Right hindlimb (tissue), 1 donor: ENCODE results near the gene DOCK9.

Experiments
- DNase-seq: peaks from one replicate; pipeline ENCODE4 v3.0.0-alpha.2; 2018

The DOCK9 gene

DNA sequence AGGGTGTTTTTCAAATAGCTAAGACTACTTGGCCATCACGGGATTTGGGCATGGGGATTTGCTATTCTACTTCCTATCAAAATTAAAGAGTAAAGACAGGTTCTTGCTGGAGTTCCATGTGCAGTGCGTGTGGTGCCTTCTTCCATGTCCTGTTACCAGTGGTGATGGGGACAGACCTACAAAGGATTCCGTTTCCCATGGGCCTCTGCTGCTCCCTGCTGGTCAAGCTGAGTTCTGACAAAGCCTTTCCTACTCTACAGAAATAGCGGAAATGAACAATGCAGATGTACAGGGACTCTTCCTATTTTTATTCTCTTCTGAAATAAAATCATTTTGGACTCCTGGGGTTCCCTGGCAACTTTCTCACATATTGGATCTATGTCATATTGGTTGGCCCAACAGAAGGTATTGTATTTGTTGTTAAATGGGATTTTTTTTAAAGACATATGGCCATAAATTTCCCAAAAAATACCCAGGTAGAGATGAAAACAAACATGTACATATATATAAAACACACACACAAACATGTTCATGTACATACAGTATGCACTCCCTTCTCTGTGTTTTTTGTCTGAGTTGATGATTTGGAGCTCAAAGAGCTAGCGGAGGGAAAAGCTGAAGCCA lies 134.9 kb downstream of the DOCK9 start:
- peak; percentile 87 for DNase-seq

DNA sequence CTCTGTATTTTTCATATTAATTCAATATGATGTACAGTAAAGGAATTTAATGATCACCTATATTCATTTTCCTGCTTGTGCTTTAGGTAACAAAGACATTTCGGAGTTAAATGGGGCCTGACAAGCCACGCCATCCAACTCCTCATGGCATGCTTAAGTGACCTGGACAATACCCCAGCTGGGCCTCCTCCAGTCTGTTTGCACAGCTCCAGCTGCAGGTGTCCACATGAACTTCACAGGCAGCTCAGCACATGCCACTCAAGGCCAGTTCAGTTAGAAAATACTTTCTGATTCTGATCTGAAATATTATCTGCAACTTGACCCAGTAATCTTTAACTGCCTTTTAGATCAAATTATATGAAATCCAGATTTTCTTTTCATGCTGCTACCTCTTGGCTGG lies 135.8 kb downstream of the DOCK9 start:
- no peak for DNase-seq

- DNase-seq: peak; percentile 71
Measured at GRCh38 chr13:98839856-98840769, 137.8 kb downstream of the DOCK9 start.

- no peak for DNase-seq
Measured at GRCh38 chr13:98838776-98839175, 139.1 kb downstream of the DOCK9 start.

- DNase-seq: no peak
Measured at GRCh38 chr13:98837896-98838295, 140.0 kb downstream of the DOCK9 start.

- DNase-seq: no peak
Measured at GRCh38 chr13:98835156-98835555, 142.7 kb downstream of the DOCK9 start.

- DNase-seq: no peak
Measured at GRCh38 chr13:98834254-98834960, 143.5 kb downstream of the DOCK9 start.

- DNase-seq: no peak
Measured at GRCh38 chr13:98831236-98831635, 146.6 kb downstream of the DOCK9 start.

DNA sequence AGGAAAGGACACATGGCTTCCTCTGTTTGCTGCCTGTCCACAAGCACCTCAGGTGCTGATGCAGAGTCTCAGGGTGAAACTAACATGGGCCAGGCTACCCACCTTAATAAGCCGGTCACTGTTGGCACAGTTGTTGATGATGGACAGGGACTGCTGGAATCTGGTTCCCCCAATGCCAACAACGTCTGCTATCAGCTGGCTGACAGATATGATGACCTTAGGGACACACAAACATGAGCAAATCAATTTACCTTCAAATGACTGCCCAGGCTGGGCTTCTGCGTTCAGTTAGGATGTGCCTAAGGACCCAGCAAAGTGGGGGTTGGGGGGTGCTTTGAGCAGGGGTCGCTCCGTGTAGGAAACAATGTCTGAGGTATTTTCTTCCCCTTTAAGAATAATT lies 148.3 kb downstream of the DOCK9 start:
- DNase-seq: no peak

DNA sequence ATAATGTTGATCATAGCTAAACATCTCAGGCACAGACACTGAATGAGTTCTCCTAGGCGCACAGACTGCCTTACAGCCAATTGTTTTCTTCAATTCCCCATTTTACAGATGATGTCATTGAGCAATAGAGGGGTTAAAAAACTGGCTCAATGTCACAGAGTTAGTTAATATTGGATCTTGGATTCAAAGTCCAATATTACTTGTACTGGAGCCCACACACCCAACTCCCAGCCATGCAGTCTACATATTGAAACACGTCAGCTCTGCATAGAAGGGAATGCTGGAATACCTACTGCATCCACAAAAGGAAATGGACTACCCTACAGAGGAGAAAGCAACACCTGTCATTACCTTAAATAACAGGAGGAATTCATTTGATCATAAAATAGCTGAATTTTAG lies 149.2 kb downstream of the DOCK9 start:
- no peak for DNase-seq

DNA sequence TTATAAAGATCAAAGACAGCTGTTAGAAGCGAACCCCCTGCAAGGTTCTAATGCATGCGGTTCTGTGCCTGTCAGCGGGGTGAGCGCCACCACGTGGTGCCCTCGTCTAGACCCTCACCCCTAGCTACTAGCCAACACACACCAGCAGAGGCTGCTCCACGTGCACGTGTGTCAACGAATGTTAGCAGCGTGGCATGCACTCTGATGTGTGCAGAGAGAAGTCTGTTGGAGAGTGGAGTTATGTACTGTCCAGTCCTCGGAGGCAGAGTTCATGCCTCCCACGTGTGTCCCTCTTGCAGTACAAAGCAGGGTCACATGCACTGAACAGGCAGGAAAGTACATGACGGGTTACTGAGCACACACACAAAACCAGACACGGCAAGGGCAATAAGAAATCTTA lies 150.4 kb downstream of the DOCK9 start:
- DNase-seq: no peak

- DNase-seq: no peak
Measured at GRCh38 chr13:98826146-98826545, 151.7 kb downstream of the DOCK9 start.

DNA sequence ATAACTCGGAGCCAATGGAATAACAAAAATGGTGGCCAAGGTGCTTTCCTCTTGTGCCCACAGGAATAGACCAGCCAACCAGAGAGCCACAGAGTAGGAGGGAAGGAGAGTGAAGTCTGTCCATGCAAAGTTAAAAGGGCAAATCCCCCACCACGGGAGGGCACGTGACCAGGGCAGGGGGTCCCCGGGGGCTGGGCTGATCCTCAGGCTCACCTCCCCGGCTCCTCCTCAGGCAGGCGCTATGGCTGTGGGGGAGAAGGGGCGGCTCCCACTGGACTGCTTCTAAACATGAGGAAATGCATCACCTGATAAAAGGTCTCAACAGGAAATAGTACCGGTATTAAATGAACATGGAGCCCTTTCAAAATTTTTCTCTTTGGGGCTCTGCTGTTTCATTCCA lies 152.2 kb downstream of the DOCK9 start:
- no peak for DNase-seq

DNA sequence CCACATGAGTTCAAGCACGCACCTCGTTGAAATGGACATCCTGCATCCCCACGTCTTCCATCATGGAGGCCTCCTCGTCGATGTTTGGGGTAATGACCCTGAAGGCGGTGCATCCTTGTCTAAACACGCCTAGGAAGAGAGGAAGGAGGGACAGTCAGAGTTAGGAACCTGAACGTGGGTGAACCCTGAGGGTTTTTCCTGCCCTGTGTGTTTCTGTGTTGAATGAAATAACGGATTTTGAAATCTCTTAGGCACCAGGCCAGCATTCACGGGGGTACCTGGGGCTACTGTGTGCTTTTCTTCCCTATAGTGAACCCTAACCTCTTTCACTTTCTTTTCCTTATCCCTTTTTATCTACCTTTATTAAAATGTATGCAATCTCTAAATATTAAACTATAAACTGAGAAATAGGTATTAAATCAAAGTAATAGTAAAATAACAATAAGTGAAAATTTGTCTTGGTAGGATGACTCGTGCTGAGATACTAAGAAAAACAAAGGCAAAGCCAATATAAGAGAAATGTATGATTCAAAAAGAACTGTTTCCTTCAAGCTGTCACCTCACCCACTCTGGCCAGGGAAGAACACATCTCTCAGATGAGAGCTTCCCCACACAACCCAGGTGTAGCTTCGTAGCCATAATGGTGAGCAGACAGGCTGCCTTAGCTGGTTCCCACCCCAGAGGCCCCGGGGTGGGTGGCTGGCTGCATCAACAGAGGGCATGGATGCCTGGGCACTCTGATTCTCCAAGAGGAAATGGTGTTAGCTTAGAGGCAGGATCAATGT lies 153.3 kb downstream of the DOCK9 start:
- no peak for DNase-seq

GRCh38 chr13:98823442-98823841 lies 154.4 kb downstream of the DOCK9 start:
- DNase-seq: no peak

DNA sequence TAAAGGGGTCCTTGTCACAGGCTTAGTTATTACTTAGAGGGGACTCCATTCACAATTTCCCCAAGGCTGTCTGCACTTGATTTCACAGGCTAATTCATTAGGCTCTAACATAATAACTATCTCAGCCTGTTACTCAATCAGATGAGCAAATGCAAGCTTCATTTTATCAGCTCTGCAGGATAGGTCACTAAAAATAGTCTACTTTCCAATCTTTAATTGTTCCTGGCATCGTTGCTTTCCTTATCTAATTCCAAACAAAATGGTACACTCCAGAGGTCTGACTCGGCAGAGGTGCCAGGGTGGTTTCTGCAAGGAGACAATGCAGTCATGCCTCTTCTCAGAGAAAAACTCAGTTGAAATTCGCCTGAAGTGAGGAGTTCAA lies 155.6 kb downstream of the DOCK9 start:
- DNase-seq: no peak

DNA sequence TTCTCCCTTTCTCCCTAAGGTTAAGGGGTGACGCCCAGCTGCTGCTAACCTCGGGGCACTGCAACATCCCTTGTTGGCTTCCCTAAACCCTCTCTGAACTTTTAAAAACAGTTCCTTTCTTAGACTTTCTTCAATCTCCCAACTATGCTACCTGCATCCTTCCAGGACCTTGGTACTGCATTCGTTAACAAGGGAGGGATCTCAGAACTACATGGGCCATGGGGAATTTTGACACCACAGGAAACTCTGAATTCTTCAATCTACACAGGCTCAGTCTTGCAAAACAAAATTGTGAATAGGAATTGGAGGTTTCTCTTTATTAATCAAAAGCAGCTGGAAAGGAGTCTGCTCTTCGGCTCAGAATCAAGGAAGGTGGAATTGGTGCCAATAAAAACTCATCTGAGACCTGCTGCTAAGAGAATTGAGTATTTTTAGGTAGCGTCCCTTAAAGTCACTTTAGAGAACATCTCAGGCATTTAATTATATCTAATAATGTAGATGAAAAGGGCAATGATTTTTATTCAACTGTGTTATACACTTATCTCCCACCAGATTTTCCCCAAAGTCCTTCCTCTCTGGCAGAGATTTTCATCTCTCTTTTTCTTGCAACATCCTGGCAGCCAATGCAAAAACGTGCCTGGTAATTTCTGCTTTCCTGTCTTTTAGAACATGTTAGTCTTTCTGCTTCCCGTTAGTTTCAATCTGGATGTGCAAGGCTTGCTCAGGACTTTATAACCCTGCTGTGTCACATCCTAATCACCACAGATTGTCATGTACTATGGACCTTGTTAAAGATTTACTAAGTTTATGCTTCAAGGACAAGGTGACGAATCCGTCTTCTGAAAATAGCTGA lies 156.3 kb downstream of the DOCK9 start:
- DNase-seq: peak; percentile 75

DNA sequence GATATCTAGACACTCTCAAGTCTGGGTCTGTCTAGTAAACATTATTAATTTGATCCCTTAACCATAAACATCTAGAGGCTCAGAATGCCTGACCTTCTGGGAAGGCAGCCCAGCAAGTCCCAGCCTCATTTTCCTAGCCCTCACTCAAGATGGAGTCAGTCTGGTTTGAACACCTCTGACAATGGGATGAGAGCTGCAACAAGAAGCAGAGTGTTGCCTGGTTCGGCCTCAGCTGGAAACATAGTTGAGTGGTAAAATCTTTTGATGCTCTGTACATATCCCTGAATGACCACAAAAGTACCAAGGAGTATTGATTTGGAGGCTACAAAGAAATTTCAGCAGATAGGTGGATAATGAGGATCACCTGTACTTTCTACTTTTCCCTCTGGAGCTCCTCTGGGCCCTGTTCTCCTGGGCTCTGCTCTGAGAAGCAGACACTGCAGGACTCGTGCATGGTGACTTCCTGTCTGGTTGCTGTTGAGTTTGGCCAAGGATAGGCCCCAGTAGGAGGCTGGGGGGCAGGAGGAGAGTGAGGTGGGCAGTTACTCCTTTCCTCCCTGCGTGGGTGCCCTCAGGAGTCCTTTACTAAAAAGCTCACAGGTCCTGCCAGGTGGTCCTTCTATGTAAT lies 157.0 kb downstream of the DOCK9 start:
- no peak for DNase-seq

DNA sequence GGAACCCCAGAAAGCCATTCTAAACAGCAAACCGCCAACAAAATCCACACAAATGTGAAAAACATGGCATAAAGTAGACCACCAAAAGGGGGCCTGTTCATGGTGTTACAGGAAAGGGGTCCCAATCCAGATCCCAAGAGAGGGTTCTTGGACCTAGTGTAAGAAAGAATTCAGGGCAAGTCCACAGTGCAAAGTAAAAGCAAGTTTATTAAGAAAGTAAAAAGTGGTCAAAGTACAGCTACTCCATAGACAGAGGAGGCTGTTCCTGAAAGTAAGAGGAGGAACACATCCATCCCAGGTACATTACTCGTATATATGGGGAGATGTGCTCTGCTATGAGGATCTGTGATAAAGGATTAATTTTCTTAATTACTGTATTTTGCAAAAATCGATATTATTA lies 157.6 kb downstream of the DOCK9 start:
- DNase-seq: no peak

- no peak for DNase-seq
Measured at GRCh38 chr13:98819382-98820010, 158.4 kb downstream of the DOCK9 start.

GRCh38 chr13:98816406-98816805 lies 161.5 kb downstream of the DOCK9 start:
- DNase-seq: no peak
